HG03575 (cell line): ENCODE measurements around the gene ZNF593.

Source experiments
- ATAC-seq: cut with Tn5 transposase; IDR thresholded peaks from one replicate; pipeline ENCODE4 v1.9.1; 2021; ENCODE audit not compliant: unreplicated experiment, insufficient number of reproducible peaks, low FRiP score; ENCODE audit errors: extremely low read depth

The ZNF593 gene

GRCh38 chr1:26190373-26190987, 20.8 kb downstream of the ZNF593 start, which contains the start of gene CATSPER4:
Gene CATSPER4, plus strand, starts transcription at chr1:26190602. Its CDS starts 26 bp downstream, at chr1:26190628.
- no peak for ATAC-seq

GRCh38 chr1:26191739-26192138, 22.0 kb downstream of the ZNF593 start:
- no peak for ATAC-seq

- ATAC-seq = no peak
These were observed 26.1 kb downstream of the ZNF593 start for GRCh38 chr1:26195805-26196204.

- ATAC-seq = no peak
These were observed 27.6 kb downstream of the ZNF593 start for GRCh38 chr1:26197301-26197700.

GRCh38 chr1:26197813-26198212, 28.1 kb downstream of the ZNF593 start:
- no peak for ATAC-seq

DNA sequence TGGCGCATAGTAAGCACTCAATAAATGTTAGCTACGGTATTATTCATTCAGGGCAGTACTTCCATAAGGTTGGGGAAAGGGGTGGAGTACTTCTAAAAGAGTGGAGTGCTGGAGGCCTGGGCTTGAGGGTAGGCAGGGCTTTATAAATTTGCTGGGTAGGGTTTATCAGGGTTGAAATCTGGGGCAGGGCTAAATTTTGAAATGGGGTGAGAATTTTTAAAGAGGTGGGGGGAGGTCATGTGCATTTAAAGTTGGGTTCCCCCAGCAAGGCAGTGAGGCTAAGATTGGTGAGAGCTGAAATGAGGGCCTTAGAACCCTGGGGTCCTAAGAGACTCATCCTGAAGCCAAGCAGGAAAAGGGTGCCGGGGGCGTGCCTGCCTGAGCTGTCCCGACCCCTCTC, 30.7 kb downstream of the ZNF593 start:
- ATAC-seq = no peak

- ATAC-seq = no peak
These were observed 34.1 kb downstream of the ZNF593 start for GRCh38 chr1:26203642-26204318.

DNA sequence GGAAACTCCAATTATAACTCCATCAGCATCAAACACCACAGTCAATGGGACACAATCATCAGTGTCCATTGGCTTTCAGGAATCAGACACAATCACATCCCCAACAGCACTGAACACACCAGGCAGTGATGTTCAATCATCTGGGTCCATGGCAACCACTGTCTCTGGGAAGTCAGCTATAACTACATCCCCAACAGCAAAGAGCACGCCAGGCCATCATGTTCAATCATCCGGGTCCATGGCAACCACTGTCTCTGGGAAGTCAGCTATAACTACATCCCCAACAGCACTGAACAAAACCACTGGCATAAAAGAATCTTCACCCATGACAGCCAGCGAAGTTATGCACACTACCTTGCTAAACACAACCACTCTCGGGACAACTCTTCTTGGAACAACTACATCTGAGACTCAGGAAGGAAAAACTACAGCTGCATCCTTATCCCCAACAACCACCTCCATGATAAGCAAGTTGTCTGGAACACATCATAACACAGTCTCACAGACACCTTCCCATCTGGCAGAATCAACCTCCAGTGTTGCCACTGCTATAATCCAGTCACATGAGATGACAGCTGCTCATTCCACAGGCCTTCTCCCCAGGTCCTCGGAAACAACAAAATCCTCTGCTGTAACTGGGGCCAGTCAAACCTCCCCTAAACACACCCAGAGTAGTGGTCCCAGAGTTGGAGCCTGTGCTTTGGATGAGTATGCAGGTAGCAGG, 40.6 kb downstream of the ZNF593 start:
- no peak for ATAC-seq

GRCh38 chr1:26212726-26213125, 43.0 kb downstream of the ZNF593 start:
- no peak for ATAC-seq

DNA sequence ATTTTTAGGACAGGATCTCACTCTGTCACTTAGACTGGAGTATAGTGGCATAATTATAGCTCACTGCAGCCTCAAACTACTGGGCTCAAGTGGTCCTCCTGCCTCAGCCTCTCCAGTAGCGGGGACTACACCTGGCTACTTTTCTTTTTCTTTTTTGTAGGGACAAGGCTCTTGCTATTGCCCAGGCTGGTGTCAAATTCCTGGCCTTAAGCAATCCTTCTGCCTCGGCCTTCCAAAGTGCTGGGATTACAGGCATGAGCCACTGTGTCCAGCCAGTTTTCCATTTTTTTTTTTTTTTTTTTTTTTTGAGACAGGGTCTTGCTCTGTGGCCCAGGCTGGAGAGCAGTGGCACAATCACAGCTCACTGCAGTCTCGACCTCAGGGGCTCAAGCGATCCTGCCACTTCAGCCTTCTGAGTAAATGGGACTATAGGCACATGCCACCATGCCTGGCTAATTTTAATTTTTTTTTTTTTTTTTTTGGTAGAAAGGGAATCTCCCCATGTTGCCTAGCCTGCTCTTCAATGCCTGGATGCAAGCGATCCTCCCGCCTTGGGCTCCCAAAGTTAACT, 43.7 kb downstream of the ZNF593 start:
- no peak for ATAC-seq

GRCh38 chr1:26215246-26215645, 45.5 kb downstream of the ZNF593 start:
- no peak for ATAC-seq

- ATAC-seq = no peak
These were observed 49.3 kb downstream of the ZNF593 start for GRCh38 chr1:26218906-26219494.
